IPS-NIHi7 (cell line): ENCODE results near the gene VAMP8.
"Not testable (repeated sequence)": the region's sequence is repeated elsewhere in the genome, so short reads cannot be mapped to it uniquely, and the experiment has no call there.

Experiments used
- DNase-seq: peaks from one replicate; pipeline ENCODE4 v3.0.0; 2012; ENCODE audit warnings: mixed read lengths; ENCODE audit errors: extremely low spot score

VAMP8 gene

DNA sequence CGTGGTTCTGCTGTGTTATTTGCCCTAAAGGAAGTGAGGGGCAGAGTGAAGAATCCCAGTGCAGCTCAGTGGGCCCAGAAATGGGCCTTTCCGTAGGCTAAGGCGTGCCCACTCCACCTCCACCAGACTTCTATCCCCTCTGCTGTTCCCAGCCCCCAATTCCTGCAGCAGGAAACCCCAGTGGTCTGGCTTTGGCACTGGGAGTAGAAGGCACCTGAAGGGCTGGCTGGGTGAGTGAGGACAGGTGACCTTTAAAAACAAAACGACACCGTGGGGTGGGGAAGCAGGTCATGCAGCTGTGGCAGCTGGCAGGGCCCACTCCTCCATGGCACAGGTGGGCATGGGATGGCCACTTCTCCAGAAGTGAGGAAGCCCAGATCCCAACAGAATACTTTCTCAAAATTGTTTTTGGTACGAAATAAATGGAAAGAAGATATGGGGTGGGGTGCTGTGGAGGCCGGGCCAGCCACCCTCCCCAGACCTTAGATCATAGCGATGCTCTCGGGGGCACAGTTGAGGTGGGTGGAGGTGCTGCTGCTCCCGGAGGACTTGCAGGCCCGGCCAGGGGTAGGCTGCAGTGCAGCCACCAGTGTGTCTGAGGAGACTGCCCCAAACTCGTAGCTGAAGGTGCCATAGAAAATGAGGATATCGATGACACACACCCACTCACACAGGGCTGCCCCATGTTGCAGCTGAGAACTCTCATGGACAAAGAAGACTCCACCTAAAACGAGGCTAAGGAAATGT, 21.4 kb downstream of the VAMP8 start:
- no peak for DNase-seq

DNA sequence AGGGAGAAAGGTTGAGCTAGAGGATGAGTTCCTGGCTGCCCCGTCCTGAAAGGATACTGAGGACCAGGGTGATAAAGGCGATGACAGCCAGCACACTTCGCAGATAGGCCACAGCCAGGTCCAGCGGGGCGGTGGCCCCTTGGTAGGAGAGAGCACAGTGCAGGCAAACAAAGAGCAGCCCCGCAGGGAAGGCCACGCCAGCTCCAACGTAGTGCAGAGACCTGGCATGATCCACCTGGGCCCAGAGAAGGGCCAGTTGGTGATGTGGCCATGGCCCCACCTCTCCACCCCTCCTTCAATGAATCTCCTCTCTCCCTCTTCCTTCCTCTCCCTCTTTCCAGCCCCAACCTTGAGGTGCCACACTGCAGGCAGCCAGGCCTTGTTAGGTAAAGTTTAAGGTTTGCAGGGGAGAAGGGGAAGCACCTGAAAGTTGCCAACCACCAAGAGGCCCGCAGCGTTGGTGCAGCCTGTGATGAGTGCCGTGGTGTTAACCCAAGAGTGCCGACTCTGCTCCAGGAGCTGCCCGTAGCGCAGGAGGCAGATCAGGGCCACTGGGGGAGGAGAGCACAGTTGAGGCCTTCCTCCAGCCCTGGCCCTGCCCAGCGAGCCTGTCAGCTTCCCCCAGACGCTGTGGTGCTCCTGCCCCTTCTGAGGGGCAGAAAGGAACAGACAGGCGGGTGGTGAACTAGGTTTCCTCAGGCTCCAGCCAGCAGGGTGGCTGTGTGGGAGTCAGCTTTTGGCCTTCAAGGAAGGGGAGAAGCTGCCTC, 22.3 kb downstream of the VAMP8 start:
- DNase-seq, result no peak

DNA sequence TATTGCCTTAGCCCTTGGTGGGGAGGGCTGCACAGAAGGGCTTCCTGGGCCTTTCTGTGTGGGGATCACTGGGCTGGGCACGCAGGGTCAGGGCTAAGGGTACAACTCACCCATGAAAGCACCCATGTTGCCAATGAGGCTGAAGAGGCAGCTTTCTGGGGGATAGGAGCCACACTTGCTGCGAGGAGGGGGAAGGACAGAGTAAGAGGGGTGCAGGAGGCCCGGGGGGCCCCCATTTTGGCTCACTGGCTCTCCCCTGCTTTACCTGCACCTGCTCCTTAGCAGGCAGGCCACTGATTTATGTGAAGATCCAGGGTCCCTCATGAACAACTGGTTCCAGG, 22.8 kb downstream of the VAMP8 start:
- no peak for DNase-seq

DNA sequence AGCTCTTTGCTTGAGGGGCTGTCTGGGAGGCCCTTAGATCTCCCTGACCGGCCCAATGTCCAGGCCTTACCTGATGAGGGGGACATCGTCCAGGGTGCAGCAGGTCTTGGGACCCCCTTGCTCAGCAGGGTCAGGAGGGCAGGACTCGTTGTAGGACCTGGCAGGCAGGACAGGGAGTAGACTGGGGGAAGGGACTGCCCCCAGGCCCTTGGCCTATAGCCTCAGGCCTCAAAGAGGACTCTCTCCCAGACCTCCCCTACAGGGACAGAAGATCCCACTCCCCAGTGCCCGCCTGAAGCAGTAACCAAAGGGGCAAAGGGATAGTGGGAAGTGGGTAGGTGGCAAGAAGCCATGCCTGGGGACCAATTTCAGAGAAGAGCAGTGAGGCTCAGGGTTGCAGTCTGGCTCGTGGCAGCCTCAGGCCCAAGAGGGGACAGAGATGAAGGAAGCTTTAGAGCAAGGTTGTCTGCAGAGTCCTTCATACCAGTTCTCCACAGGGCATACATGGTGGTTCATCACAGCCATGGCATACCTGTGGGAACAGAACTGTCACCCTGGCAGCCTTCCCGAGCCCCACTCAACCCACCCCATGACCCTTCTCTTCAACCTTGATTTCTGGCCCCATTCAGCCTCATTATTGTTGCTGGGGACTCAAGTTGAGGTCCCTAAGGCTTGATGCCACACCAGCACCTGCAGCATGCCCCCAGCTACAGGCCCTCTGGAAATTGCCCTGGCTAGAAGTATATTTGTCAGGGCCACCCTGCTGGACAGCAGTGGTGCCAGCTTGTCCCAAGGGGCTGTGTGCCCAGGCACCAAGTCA, 23.8 kb downstream of the VAMP8 start:
- no peak for DNase-seq

DNA sequence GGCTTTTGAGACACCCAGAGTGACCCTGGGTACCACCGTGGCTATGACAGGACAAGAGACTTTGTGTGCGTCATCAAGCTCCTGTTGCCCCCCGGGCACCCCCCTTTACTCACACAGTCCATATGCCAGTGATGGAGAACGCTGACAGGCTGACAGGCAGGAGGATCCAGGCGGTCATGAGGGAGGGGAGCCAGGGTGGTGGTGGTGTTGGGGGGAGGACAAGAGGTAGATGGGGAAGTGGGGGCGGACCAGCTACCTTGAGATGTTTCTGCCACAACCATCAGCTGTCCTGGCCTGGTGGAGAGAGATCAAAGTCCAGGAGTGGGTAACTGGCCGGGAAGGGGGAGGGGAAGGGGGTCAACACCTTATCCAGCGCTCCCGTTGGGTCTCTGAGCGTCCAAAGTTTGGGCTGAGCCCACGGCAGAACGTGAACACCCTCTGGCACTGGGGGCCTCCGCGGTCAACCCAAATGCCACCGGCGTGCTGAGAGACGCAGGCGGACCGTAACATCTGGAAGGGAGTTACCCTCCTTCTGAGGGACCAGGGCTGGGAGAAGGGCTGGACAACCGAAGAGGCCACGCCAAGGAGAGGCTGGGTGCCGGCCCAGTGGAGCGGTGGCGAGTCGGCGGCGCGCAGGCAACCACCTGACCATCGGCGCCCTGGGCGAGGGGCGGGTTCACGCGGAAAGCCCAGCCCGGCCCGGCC, 24.5 kb downstream of the VAMP8 start:
- DNase-seq, result peak; percentile 66

DNA sequence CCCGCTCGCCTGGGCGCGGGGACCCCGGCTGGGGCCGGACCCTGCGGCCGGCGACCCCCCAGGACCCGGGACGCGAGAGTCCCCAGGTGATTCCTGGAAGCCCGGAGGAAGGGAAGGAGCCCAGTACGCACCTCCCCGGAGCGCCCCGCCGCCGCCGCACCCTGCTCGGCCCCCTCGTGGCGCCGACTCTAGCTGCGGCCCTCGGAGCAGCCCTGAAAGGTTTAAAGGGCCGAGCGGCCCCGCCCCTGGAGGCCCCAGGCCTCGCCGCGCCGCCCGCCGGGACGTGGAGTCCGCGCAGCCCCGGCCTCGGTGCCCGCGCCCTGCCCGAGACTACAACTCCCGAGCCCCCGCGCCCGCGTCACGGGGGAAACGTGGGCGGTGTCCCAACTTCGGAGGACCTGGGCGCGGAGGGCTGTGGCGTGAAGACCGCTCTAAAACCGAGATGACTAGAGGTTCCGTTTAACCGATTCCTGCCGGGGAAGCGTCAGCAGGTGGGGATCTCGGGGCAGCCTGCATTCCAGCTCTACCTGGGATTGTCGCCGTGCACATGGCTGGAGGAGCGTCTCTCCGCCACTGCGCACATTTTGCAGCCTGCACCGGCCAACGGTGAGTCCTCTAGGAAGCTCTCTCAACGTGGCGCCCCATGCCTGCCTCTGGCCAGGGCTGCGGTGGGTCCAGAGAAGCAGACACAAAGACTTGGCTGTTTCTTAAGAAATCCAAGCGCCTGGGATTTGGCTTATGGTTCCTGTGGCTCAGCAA, 25.3 kb downstream of the VAMP8 start, which contains the start of gene TMEM150A:
TSS of gene TMEM150A (minus strand) at position 223 of the 759 bp plus-strand sequence. CDS start 750 bp downstream, outside the sequence.
- DNase-seq, result peak; percentile 88

DNA sequence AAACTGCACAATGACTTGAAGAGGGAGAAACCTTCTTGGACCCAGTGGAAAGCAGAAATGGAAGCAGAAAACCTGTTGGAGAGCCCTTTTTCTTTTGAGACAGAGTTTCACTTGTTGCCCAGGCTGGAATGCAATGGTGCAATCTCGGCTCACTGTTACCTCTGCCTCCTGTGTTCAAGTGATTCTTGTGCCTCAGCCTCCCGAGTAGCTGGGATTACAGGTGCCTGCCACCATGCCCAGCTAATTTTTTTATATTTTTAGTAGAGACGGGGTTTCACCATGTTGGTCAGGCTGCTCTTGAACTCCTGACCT, 26.7 kb downstream of the VAMP8 start:
- DNase-seq, result not testable (repeated sequence)

DNA sequence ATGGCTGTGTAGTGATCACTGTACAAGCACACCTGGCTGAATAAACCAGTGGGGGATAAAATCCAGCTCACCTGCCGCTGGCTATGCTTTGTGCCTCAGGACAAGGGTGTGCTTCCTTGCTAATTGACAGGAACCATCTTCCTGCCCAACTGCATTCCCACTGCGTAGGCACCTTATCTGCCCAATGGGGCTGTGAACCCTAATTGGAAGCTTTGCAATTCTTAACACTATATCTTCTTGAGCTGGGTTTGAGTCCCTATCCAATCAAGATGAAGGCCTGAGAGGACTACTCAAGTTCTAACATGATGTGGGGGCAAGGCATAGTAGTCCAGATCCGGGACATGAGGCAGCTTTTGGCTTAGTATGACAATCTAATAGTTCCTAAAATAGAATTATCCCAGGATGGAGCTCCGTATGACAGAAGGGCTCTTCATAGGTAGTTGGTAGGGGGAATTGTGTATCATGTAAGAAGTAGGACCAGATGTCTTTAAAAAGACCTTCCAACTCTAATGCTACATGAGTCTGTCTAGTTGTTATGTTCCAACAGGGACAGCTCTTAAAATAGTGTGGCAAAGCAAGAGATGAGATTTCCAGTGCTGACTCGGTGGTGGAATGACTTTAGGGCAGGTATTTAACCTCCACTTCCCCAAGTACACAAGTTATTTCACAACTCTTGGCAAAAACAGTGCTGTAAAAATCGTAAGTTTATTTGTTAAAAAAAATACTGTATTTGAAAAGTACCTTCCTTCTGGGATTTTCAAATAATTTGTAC, 27.4 kb downstream of the VAMP8 start:
- no peak for DNase-seq

DNA sequence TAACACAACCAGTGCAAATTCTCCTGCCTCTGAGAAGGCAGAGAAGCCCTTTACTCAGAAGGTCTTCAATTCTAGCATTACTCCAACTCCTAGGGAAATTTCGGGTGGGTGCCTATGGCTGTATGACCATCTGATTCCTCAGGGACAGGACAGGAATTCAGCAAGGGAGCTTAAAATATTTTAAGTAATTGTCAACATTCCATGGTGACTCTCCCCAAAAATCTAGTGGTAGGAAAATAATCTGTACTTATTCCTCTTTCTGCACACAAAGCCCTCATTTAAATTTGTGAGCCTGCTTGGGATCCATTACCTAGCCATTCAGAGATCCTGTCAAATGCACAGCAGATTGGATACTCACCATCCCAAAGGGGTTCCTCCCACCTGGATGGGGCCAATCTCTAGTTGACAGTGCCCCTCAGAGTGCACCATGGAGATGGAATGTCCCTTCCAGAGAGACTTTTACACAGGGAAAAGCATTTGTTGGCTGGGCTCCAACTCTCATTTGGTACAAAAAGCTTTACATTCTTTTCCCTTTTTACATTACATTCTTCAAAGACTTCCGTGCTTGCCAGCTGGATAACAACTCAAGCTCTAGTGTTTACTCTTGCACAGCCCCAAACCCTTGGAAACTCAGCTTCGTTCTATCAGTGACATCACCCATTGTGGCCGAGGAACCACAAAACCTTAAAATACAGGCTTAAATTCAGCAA, 28.2 kb downstream of the VAMP8 start:
- no peak for DNase-seq

DNA sequence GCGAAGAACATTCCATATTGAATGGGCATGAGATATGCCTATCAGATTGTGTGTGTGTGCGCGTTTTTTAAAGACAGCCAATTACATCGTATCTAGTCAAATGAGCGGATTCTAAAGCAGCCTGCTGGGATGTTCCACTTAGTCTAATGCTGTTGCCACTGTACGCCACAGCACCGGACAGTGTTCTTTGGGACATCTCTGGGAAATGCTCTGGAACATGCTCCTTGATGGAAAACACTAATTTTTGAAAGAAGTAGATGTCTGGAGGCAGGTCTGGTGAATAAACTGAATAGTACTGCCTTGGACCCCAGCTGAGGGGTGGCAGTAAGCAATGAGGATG, 28.7 kb downstream of the VAMP8 start:
- DNase-seq, result no peak

DNA sequence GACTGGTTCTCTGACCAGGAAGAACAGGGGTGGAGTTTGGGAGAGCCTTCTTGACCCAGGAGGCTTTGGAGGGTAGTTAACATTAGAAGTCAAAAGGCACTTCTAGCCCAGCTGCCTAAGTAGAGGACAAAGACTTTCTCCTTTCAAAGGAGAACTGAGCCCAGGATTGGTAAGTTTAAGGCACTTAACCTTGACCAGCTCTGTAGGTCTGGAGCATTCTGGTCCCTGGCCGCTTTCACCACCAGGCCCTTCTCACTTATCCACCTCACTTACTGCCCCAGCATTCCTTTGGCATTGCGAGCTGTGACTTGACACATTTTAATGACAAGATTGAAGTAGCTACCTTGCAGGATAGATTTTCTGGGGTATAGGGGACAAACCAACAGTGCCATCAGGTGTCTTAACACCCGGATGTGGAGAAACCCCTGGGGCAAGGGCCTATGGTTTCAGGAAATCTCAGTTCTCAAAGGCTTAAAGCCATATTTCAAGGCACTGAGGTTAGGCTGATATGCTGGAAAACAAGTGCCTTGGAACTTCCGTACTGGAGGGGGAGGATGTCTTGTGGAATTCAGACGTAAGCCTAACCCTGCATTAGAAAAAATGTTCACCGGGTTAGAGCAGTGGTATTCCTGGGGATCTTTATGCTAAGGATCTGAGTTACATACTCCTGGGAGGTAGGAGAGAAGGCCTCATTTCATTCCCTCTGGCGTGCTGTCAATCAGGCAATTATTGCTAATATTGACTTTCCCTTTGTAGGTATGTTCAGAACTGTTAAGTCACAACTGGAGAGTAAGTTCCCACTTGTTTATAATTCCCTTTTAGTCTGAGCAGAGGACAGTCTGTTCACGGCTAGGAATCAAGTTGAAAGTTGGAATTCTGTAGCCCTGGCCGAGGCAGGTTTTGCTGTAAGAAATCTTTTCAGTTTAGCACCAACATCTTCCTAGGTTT, 30.2 kb downstream of the VAMP8 start:
- no peak for DNase-seq

DNA sequence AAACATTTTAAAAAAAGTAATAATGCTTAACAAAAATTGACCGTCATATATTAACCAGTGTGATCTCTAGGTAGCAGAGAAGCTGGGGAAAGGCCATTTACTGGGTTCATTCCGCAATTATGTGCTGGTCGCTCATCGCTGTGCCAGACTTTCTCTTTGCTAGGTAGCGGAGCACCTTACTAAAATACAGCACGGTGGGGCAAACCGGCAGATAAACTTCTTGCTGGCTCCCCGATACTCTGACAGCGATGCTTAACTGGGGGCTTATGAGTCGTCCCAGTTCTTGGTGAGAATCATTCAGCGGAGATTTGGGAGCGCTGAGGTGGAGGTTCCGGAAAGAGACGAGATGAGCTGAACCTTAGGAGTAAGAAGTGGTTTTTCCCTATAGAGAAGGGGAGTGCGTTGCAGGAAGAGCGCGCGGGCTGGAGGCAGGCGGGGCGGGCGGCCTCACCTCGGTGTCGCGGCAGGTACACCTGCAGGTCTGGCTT, 33.9 kb downstream of the VAMP8 start:
- DNase-seq, result no peak

DNA sequence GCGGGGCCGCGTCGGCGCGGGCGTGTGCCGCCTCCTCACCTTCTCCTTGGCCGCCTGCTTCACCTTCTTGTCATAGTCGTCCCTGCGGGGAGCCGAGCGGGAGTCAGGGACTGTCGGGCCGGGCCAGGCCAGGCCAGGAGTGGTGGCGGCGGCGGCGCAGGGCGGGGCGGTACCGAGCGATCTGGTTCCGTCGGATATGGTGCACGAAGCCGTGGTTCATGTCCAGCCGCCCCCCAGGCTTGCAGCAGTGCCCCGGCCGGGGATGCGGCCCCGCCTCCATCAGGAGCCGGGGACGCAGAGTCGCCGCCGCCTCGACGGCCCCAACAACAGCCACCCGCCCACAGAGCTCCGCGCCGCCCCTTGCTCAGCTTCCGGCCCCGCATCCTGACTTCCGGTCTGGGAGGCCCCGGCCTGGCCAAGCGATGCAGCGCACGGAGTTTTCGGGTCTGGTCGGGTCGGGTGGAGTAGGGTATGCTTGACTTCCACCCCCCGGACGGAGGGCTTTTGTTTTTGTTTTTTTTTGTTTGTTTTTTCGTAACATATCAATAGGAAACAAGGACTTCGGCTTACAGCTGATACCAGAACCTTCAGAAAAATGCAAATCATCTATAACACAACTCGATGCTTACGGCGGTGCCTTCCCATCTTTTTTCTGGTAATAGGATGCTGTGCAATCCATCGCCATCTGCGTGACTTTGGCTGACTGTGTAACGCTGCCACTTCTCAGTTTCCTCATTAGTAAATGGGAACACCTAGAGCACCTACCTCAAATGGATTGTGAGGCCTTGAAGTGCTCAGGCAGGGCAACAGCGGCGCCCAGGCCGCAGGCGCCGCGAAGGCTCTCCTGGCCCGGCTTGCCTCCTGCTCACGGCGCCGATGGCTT, 34.6 kb downstream of the VAMP8 start, which contains the start of gene C2orf68:
TSS of gene C2orf68 (minus strand) at position 362 of the 883 bp plus-strand sequence. CDS start at position 280, 82 bp downstream.
- peak; percentile 95 for DNase-seq

DNA sequence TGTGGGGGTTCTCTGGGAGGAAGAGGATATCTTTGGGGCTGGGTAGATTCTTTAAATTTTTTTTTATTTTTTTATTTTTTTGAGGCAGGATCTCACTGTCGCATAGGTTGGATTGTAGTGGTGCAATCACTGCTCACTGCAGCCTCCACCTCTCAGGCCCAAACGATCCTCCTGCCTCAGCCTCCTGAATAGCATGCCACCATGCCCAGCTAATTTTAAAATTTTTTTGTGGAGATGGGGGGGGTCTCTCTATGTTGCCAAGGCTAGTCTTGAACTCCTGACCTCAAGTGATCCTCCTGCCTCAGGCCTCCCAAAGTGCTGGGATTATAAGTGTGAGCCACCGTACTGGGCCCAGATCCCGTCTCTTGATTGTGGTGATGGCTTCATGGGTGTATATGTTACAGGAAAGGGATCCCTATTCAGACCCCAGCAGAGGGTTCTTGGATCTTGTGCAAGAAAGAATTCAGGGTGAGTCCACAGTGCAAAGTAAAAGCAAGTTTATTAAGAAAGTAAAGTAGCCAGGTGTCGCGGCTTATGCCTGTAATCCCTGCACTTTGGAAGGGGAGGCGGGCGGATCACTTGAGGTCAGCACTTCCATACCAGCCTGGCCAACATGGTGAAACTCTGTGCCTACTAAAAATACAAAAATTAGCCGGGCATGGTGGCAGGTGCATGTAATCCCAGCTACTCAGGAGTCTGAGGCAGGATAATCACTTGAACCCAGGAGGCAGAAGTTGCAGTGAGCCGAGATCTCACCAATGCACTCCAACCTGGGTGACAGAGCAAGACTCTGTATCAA, 36.5 kb downstream of the VAMP8 start:
- DNase-seq, result no peak

DNA sequence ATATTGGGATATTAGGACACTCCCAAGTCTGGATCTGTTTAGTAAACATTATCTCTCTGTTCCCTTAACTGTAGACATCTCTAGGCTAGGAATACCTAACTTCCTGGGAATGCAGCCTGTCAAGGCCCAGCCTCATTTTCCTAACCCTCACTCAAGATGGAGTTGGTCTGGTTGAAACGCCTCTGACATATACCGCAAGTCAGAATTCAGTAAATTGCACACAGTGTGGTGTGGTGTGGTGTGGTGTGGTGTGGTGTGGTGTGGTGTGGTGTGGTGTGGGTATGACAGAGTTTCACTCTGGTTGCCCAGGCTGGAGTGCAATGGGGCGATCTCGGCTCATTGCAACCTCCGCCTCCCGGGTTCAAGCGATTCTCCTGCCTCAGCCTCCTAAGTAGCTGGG, 37.4 kb downstream of the VAMP8 start:
- DNase-seq, result not testable (repeated sequence)

DNA sequence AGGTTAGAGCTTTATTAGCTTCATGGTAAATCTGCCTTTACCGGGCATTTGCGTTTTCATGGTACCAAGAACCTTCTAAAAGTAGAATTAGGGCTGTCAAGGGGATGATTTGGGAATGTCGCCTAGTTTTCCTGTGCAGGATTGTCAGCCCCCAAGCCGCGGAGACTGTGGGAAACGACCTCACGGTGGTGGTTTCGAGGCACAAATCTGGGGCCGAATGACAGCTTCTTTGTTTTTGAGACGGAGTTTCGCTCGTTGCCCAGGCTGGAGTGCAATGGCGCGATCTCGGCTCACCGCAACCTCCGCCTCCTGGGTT, 38.0 kb downstream of the VAMP8 start:
- DNase-seq, result no peak

DNA sequence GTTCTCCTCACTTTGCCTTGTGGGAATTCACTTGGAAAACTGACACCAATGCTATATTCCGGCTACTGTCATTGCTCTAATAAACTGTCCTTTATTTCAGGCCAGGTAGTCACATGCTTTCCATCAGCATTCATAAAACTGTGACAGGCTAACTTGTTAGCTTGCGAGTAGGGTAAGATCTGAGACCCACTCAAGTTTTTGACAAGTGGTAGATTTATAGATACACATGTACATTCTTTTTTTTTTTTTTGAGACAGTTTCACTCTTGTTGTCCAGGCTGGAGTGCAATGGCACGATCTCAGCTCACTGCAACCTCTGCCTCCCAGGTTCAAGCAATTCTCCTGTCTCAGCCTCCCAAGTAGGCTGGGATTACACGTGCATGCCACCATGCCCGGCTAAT, 40.3 kb downstream of the VAMP8 start:
- not testable (repeated sequence) for DNase-seq
